Muscle of leg (tissue), 11 donors: Measurements from ENCODE around the gene ROBO2. TPM values are rescaled to one million over a fixed set of nuclear protein-coding genes. Genes with fewer than 3 reads are reported as not detected.

ENCODE experiments used
- DNase-seq: peaks from one replicate; pipeline ENCODE4 v3.0.0; 2013
- H3K27ac ChIP-seq: one replicate; pipeline ENCODE4 v1.5.1; 2013; ENCODE audit warnings: mild to moderate bottlenecking, low read length, control low read depth
- H3K27me3 ChIP-seq: one replicate; pipeline ENCODE4 v1.6.1; 2013; ENCODE audit warnings: low read length; ENCODE audit not compliant: control insufficient read depth, insufficient read depth
- H3K36me3 ChIP-seq: one replicate; pipeline ENCODE4 v1.6.1; 2013; ENCODE audit warnings: low read length; ENCODE audit not compliant: control insufficient read depth, insufficient read depth
- H3K4me1 ChIP-seq: one replicate; pipeline ENCODE4 v1.6.1; 2013; ENCODE audit warnings: low read length; ENCODE audit not compliant: control insufficient read depth, insufficient read depth
- H3K4me3 ChIP-seq: one replicate; pipeline ENCODE4 v1.5.1; 2013; ENCODE audit warnings: low read length, control low read depth
- H3K9me3 ChIP-seq: replicated peaks from 2 replicates; pipeline ENCODE4 v1.6.1; 2013; ENCODE audit warnings: low read depth, low read length; ENCODE audit not compliant: control insufficient read depth
- WGBS: methylation state at CpG from one replicate; pipeline ENCODE4 v1.1.5; 2013; ENCODE audit warnings: missing lambda C conversion rate; ENCODE audit not compliant: insufficient coverage; 5-methylcytosine and 5-hydroxymethylcytosine counted together
- polyA plus RNA-seq, 8 donors: library from polyadenylated mRNA; unstranded; fragments of 120-200 nt; gene quantifications; one replicate each; pipeline versions ENCODE4 v1.2.1 to v1.2.3, GENCODE V29; 2013; ENCODE audit warnings: inconsistent platforms in 1 of 8, low replicate concordance in 1 of 8; ENCODE audit not compliant: insufficient read length in 8 of 8, insufficient read depth in 1 of 8
- total RNA-seq: library from RNA; stranded (reverse); fragments of 120-200 nt; gene quantifications from one replicate; pipeline ENCODE4 v1.2.4, GENCODE V29; 2013

Gene ROBO2
- total and polyA plus RNA-seq, 9 donors: 2.8 to 14.6 (median 4.8) TPM

GRCh38 chr3:77271711-77272110 is 231.8 kb downstream of the ROBO2 start:
- Histone ChIP-seq H3K36me3 (no peaks in the 10 kb centered on the region), H3K27ac (no peak overlapping the region), H3K4me1 (peaks cover 3% of the 10 kb centered on the region), H3K9me3 (no peaks in the 10 kb centered on the region), H3K4me3 (no peak overlapping the region), H3K27me3 (no peaks in the 10 kb centered on the region)
- DNase-seq: no peak
- no CpG with 5 or more reads among the region's 6 CpGs for WGBS

DNA sequence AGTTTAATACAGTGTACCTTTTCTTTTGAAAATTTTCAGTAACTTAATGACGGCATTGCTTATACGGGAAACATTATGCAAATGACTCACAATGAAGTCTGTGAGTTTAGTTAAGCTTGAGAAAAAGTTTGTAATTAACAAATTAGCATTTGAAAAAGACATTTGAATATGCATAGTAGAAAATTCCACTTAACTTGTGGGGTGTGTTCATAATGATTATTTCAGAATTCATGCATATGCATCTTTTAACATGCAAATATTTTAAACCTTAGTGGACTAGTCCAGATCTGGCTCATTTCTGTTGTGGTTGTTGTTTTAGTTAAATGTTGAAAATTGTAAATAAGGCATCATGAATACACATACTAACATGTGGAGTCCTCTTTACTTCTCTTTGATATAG is 239.4 kb downstream of the ROBO2 start:
- Histone ChIP-seq H3K4me1 (no peaks in the 10 kb centered on the region), H3K27ac (no peak overlapping the region), H3K9me3 (no peaks in the 10 kb centered on the region), H3K36me3 (no peaks in the 10 kb centered on the region), H3K4me3 (no peak overlapping the region), H3K27me3 (no peaks in the 10 kb centered on the region)
- DNase-seq: no peak
- WGBS: no CpG with 5 or more reads among the region's 2 CpGs

DNA sequence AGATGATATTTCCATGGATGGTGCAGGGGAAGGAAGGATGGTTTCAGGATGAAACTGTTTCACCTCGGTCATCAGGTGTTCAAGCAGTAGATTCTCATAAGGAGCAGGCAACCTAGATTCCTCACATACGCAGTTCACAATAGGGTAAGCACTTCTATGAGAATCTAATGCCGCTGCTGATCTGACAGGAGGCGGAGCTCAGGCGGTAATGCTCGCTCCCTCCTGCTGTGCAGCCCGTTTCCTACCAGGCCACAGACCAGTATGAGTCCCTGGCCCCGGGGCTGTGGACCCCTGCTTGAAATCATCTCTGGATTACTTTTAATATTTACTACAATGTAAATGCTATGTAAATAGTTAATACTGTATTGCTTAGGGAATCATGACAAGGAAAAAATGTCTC is 241.8 kb downstream of the ROBO2 start:
- no peaks in the 10 kb centered on the region for H3K4me1 ChIP-seq

DNA sequence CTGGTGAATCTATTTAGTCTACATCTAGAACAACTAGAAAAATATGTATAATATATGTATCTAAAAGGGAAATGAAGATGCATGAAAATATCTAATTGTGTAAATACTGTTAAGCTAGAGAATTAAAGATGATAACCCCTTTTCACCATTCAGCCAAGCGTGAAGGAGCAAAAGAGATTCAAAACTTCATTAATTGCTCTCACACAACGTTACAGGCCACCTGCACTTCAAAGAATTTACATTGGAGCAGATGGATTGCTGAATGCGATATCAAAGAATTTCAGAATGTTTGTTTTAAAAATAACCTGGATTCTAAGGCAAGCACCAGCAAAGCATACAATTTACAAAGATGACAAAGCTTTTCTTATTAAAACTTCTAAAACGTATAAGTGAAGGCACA is 243.2 kb downstream of the ROBO2 start:
- Histone ChIP-seq H3K27me3 (no peaks in the 10 kb centered on the region), H3K4me3 (no peak overlapping the region), H3K9me3 (no peaks in the 10 kb centered on the region), H3K4me1 (no peaks in the 10 kb centered on the region), H3K36me3 (no peaks in the 10 kb centered on the region), H3K27ac (no peak overlapping the region)
- DNase-seq: no peak
- no CpG with 5 or more reads among the region's 4 CpGs for WGBS

More for the DNA sequence above, 241.8 kb downstream of the ROBO2 start:
- Histone ChIP-seq H3K27me3 (no peaks in the 10 kb centered on the region), H3K4me3 (no peak overlapping the region), H3K27ac (no peak overlapping the region), H3K36me3 (no peaks in the 10 kb centered on the region), H3K9me3 (no peaks in the 10 kb centered on the region)
- WGBS: 100% methylated on average over 1 of the region's 8 CpGs
- DNase-seq: no peak

DNA sequence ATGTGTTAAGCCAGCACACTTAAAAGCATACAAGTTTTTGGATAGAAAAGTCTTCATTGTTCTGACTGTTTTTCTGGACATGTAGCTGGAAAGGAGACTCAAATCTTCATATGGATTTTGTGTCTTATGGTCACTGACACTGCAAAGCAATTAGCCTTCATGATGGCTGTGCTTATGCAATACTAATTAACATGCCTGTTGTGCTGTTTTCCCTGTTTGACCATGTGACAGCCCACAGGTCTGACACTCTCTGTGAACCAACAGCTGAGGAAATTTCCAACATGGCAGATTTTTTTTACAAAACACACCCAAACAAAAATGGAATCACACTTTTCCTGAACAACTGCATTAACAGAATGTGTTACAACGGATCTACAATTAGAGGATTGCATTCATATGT is 248.4 kb downstream of the ROBO2 start:
- Histone ChIP-seq H3K9me3 (no peaks in the 10 kb centered on the region), H3K36me3 (no peaks in the 10 kb centered on the region), H3K27ac (no peak overlapping the region), H3K4me1 (no peaks in the 10 kb centered on the region), H3K4me3 (no peak overlapping the region), H3K27me3 (no peaks in the 10 kb centered on the region)
- no peak for DNase-seq
- no CpG with 5 or more reads among the region's 1 CpG for WGBS

DNA sequence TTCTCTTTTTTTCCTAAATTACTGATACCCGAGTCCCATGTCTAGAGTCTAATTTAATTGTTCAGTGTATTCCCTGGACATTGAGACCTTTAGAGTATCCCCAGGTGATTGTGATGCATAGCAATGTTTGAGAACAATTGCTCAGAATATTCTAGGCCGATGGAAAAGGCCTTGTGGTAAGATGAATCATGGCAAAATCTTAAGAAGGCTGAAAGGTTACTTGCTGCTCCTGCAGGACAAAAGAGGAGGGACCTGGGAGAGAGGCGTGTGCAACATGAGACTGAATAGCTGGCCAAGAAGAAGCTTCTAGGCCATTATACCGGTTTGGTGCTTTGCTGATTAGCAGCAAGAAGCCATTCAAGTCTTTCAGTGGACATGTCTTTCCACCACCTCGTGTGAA is 256.6 kb downstream of the ROBO2 start:
- Histone ChIP-seq H3K27me3 (no peaks in the 10 kb centered on the region), H3K9me3 (no peaks in the 10 kb centered on the region), H3K4me1 (no peaks in the 10 kb centered on the region), H3K36me3 (no peaks in the 10 kb centered on the region), H3K27ac (no peak overlapping the region), H3K4me3 (no peak overlapping the region)
- no peak for DNase-seq
- WGBS: 75% methylated on average over 3 of the region's 5 CpGs

- Histone ChIP-seq H3K27me3 (no peaks in the 10 kb centered on the region), H3K9me3 (no peaks in the 10 kb centered on the region), H3K4me3 (no peak overlapping the region), H3K36me3 (no peaks in the 10 kb centered on the region), H3K4me1 (no peaks in the 10 kb centered on the region), H3K27ac (no peak overlapping the region)
- WGBS: no CpG with 5 or more reads among the region's 1 CpG
- peak; percentile 35 for DNase-seq
Observed at GRCh38 chr3:77298417-77298816, 258.5 kb downstream of the ROBO2 start.

GRCh38 chr3:77303955-77304699 is 264.2 kb downstream of the ROBO2 start:
- Histone ChIP-seq H3K36me3 (no peaks in the 10 kb centered on the region), H3K4me3 (no peak overlapping the region), H3K27ac (no peak overlapping the region), H3K9me3 (no peaks in the 10 kb centered on the region), H3K4me1 (no peaks in the 10 kb centered on the region), H3K27me3 (no peaks in the 10 kb centered on the region)
- no peak for DNase-seq
- 53% methylated on average over 2 of the region's 12 CpGs for WGBS

GRCh38 chr3:77304700-77305021 is 264.8 kb downstream of the ROBO2 start:
- WGBS: no CpG with 5 or more reads among the region's 3 CpGs
- Histone ChIP-seq H3K27ac (no peak overlapping the region), H3K27me3 (no peaks in the 10 kb centered on the region), H3K36me3 (no peaks in the 10 kb centered on the region), H3K9me3 (no peaks in the 10 kb centered on the region), H3K4me1 (no peaks in the 10 kb centered on the region), H3K4me3 (no peak overlapping the region)
- DNase-seq: no peak

GRCh38 chr3:77309460-77309859 is 269.6 kb downstream of the ROBO2 start:
- Histone ChIP-seq H3K36me3 (no peaks in the 10 kb centered on the region), H3K27ac (no peak overlapping the region), H3K4me1 (no peaks in the 10 kb centered on the region), H3K27me3 (no peaks in the 10 kb centered on the region), H3K9me3 (no peaks in the 10 kb centered on the region), H3K4me3 (no peak overlapping the region)
- no peak for DNase-seq

DNA sequence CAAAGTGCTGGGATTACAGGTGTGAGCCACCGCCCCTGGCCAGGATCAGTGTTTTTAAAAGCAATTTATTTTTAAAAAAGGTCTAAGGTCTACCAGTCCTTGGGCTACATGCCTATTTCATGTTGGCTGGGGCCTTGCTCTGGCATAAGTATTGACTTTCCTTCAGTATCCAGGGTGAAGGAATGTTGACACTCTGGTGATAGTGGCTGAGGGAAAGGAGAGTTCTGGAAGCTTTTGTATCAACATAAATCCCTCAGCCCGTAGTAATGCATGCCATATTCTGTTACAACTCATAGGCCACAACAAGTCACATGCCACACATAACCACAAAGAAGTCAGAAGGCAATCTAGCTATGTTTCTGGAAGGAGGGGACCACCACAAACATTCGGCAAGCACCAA is 273.9 kb downstream of the ROBO2 start:
- Histone ChIP-seq H3K27me3 (no peaks in the 10 kb centered on the region), H3K27ac (no peak overlapping the region), H3K36me3 (no peaks in the 10 kb centered on the region), H3K4me3 (no peak overlapping the region), H3K4me1 (no peaks in the 10 kb centered on the region), H3K9me3 (no peaks in the 10 kb centered on the region)
- DNase-seq: no peak
- no CpG with 5 or more reads among the region's 3 CpGs for WGBS
